Hepatocyte (in vitro differentiated cells): Measurements from ENCODE around the gene CYP2J2. TPM values are rescaled to one million over a fixed set of nuclear protein-coding genes. Genes with fewer than 3 reads are reported as not detected.
A peak's percentile ranks its signal among the peaks of the same experiment; 100 is the strongest.

Source experiments
- DNase-seq: peaks from one replicate; pipeline ENCODE4 v3.0.0-alpha.2; 2016; ENCODE audit warnings: low spot score
- H2AFZ ChIP-seq: fragments of 200-600 bp; sonication (generic); 2 replicates; pipeline ENCODE4 v1.6.0; 2016; ENCODE audit warnings: antibody characterized with exemption, mild to moderate bottlenecking
- H3K27ac ChIP-seq: fragments of 200-600 bp; sonication (generic); 2 replicates; pipeline ENCODE4 v1.5.1; 2016; ENCODE audit warnings: mild to moderate bottlenecking
- H3K27me3 ChIP-seq: fragments of 200-600 bp; sonication (generic); 2 replicates; pipeline ENCODE4 v1.6.1; 2016
- H3K36me3 ChIP-seq: fragments of 200-600 bp; sonication (generic); replicated peaks from 2 replicates; pipeline ENCODE4 v1.5.1; 2016; ENCODE audit warnings: low read depth; ENCODE audit not compliant: insufficient read depth
- H3K4me1 ChIP-seq: fragments of 200-600 bp; sonication (generic); 2 replicates; pipeline ENCODE4 v1.5.1; 2016; ENCODE audit warnings: mild to moderate bottlenecking, moderate library complexity; ENCODE audit not compliant: insufficient read depth
- H3K4me2 ChIP-seq: fragments of 200-600 bp; sonication (generic); 2 replicates; pipeline ENCODE4 v1.6.0; 2016
- H3K4me3 ChIP-seq: fragments of 200-600 bp; sonication (generic); 2 replicates; pipeline ENCODE4 v1.5.1; 2016; ENCODE audit warnings: mild to moderate bottlenecking
- H3K79me2 ChIP-seq: fragments of 200-600 bp; sonication (generic); 2 replicates; pipeline ENCODE4 v1.6.0; 2017; ENCODE audit warnings: mild to moderate bottlenecking
- H3K9me2 ChIP-seq: fragments of 200-600 bp; sonication (generic); replicated peaks from 2 replicates; pipeline ENCODE4 v1.6.0; 2017; ENCODE audit warnings: mild to moderate bottlenecking; ENCODE audit not compliant: insufficient read depth
- H3K9me3 ChIP-seq: fragments of 200-600 bp; sonication (generic); 2 replicates; pipeline ENCODE4 v1.5.1; 2016; ENCODE audit warnings: low read depth, mild to moderate bottlenecking
- H4K20me1 ChIP-seq: fragments of 200-600 bp; sonication (generic); 2 replicates; pipeline ENCODE4 v1.6.0; 2016; ENCODE audit warnings: mild to moderate bottlenecking; ENCODE audit not compliant: insufficient read depth, poor library complexity, severe bottlenecking
- EZH2 ChIP-seq: fragments of 200-600 bp; sonication (generic); IDR thresholded peaks from 2 replicates; pipeline ENCODE4 v1.6.1; 2016; ENCODE audit warnings: antibody characterized with exemption, mild to moderate bottlenecking, borderline replicate concordance
- EZH2phosphoT487 ChIP-seq: fragments of 200-600 bp; sonication (generic); IDR thresholded peaks from one replicate; pipeline ENCODE4 v1.6.1; 2018; ENCODE audit warnings: antibody characterized with exemption, mild to moderate bottlenecking, low read depth, moderate library complexity; ENCODE audit not compliant: unreplicated experiment, severe bottlenecking
- WGBS: methylation state at CpG from one replicate; pipeline ENCODE4 v1.1.6; 2016; ENCODE audit warnings: low lambda C conversion rate; ENCODE audit errors: missing lambda C conversion rate; 5-methylcytosine and 5-hydroxymethylcytosine counted together
- polyA plus RNA-seq: library from polyadenylated mRNA; unstranded; fragments of >200 nt; fragmentation: Nextera tagmentation; extraction: Ambion mirVana; gene quantifications from 2 replicates; pipeline ENCODE4 v1.2.1, GENCODE V29; 2016
- total RNA-seq: library from RNA; depleted of rRNA; stranded (reverse); fragments of >200 nt; gene quantifications from 2 replicates; pipeline ENCODE4 v1.2.3, GENCODE V29; 2014
- TF ChIP-seq, protein P1 (sequence below): fragments of 200-600 bp; sonication (generic); IDR thresholded peaks from 2 replicates; pipeline ENCODE4 v1.5.1; 2016; ENCODE audit warnings: antibody characterized with exemption, mild to moderate bottlenecking; ENCODE audit not compliant: poor library complexity

The CYP2J2 gene
- total and polyA plus RNA-seq, 2 experiments from 2014 or later = 6.1 to 9.4 TPM

GRCh38 chr1:59903141-59903754 is 23.3 kb downstream of the CYP2J2 start:
- H3K9me2 ChIP-seq = no peaks in the 10 kb centered on the region
- H3K4me2 ChIP-seq = no peak overlapping the region
- DNase-seq = peak; percentile 43
- H3K79me2 ChIP-seq = no peaks in the 10 kb centered on the region
- H3K4me1 ChIP-seq = no peaks in the 10 kb centered on the region
- H2AFZ ChIP-seq = peak overlapping the region; percentile 11
- H3K36me3 ChIP-seq = no peaks in the 10 kb centered on the region
- no peak overlapping the region for H3K4me3 ChIP-seq
- no peaks in the 10 kb centered on the region for H4K20me1 ChIP-seq
- H3K9me3 ChIP-seq = no peaks in the 10 kb centered on the region
- no peak overlapping the region for H3K27ac ChIP-seq
- no peaks in the 10 kb centered on the region for H3K27me3 ChIP-seq
- no peak for TF ChIP-seq EZH2
- TF ChIP-seq, protein P1, sequence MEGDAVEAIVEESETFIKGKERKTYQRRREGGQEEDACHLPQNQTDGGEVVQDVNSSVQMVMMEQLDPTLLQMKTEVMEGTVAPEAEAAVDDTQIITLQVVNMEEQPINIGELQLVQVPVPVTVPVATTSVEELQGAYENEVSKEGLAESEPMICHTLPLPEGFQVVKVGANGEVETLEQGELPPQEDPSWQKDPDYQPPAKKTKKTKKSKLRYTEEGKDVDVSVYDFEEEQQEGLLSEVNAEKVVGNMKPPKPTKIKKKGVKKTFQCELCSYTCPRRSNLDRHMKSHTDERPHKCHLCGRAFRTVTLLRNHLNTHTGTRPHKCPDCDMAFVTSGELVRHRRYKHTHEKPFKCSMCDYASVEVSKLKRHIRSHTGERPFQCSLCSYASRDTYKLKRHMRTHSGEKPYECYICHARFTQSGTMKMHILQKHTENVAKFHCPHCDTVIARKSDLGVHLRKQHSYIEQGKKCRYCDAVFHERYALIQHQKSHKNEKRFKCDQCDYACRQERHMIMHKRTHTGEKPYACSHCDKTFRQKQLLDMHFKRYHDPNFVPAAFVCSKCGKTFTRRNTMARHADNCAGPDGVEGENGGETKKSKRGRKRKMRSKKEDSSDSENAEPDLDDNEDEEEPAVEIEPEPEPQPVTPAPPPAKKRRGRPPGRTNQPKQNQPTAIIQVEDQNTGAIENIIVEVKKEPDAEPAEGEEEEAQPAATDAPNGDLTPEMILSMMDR = peak; percentile 57
- 59% methylated on average over 9 of the region's 9 CpGs for WGBS

- Histone ChIP-seq H3K9me3 (no peaks in the 10 kb centered on the region), H3K79me2 (no peaks in the 10 kb centered on the region), H3K36me3 (no peaks in the 10 kb centered on the region), H3K27me3 (no peaks in the 10 kb centered on the region), H3K4me1 (no peaks in the 10 kb centered on the region), H3K9me2 (no peaks in the 10 kb centered on the region), H2AFZ (no peak overlapping the region), H3K27ac (no peak overlapping the region), H3K4me3 (no peak overlapping the region), H4K20me1 (no peaks in the 10 kb centered on the region), H3K4me2 (no peak overlapping the region)
- 35% methylated on average over 1 of the region's 1 CpG for WGBS
- no peak for DNase-seq
- no peak for TF ChIP-seq EZH2
- no peak for TF ChIP-seq EZH2phosphoT487
- TF ChIP-seq, protein P1 = no peak
Observed at GRCh38 chr1:59901770-59902388, 24.7 kb downstream of the CYP2J2 start.

- DNase-seq = no peak
- H2AFZ ChIP-seq = no peak overlapping the region
- no peaks in the 10 kb centered on the region for H3K4me1 ChIP-seq
- TF ChIP-seq EZH2 (no peak), EZH2phosphoT487 (no peak)
- TF ChIP-seq, protein P1 = no peak
- H3K27ac ChIP-seq = no peak overlapping the region
- no peak overlapping the region for H3K4me2 ChIP-seq
- no peaks in the 10 kb centered on the region for H3K9me3 ChIP-seq
- no peaks in the 10 kb centered on the region for H3K9me2 ChIP-seq
- no peak overlapping the region for H3K4me3 ChIP-seq
- no peaks in the 10 kb centered on the region for H3K27me3 ChIP-seq
- 90% methylated on average over 2 of the region's 2 CpGs for WGBS
- no peaks in the 10 kb centered on the region for H4K20me1 ChIP-seq
- no peaks in the 10 kb centered on the region for H3K79me2 ChIP-seq
- no peaks in the 10 kb centered on the region for H3K36me3 ChIP-seq
Observed at GRCh38 chr1:59900640-59901039, 25.9 kb downstream of the CYP2J2 start.
